ENCODE data around the gene RMI2.

RMI2 gene

GRCh38 chr16:11386791-11387546 lies 41.7 kb downstream of the RMI2 start:
- DNase-seq, result no peak

- DNase-seq, result no peak
Observed at GRCh38 chr16:11389083-11389482, 43.8 kb downstream of the RMI2 start.

GRCh38 chr16:11389631-11390565 lies 44.6 kb downstream of the RMI2 start:
- no peak for DNase-seq

- DNase-seq, result no peak
Observed at GRCh38 chr16:11390573-11391495, 45.6 kb downstream of the RMI2 start.

DNA sequence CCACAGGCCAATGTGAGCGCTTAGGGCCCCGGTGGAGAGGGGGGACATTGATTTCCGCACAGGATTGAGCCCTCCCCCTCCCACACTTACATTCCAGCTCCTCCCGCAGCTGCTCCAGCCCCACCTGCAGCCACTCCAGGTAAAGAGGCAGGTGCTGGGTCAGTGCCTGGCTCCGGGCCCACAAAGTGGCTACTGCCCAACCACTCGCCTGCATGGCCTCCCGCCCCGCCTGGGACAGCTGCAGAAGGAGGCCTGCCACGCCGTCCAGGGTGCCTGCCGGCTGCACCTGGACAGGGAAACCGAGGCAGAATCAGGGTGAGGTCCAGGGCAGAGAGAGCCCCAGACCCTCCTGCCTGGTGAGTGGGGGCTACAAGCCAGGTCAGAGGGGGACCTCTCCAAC lies 46.3 kb downstream of the RMI2 start:
- no peak for DNase-seq

DNA sequence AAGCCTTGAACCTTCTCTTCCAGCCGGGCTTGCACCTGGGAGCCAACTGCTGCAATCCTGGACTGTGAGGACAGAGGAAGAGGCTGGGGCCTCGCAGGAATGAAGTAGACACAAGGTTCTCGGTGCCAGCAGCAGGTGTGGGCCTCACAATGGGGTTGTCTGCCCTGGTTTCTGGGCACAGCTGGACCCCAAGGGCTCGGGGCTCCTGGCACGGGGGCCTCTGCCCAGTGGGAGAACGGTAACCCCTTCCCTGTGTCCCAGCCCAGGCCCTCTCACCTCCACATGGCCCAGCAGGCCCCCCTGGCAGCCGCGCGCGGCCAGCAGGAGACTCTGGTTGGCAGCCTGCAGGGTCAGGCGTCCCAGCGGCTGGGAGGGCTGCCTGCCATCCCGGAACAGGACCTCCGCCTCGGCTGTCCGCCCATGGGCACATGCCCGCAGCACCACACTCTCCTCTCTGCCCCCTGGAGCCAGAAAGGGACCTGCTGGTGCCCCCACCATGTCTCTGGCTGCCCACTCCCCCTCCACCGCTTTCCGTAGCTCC lies 46.9 kb downstream of the RMI2 start:
- DNase-seq, result peak; percentile 16

GRCh38 chr16:11393366-11393765 lies 48.1 kb downstream of the RMI2 start:
- DNase-seq, result peak; percentile 18

GRCh38 chr16:11393861-11394592 lies 48.8 kb downstream of the RMI2 start:
- no peak for DNase-seq

GRCh38 chr16:11394593-11394960 lies 49.3 kb downstream of the RMI2 start:
- DNase-seq, result no peak

GRCh38 chr16:11395008-11395948 lies 50.0 kb downstream of the RMI2 start:
- no peak for DNase-seq

GRCh38 chr16:11395949-11396240 lies 50.6 kb downstream of the RMI2 start:
- no peak for DNase-seq

- peak; percentile 75 for DNase-seq
Observed at GRCh38 chr16:11396241-11397048, 51.2 kb downstream of the RMI2 start.

- DNase-seq, result no peak
Observed at GRCh38 chr16:11398136-11398535, 52.9 kb downstream of the RMI2 start.

GRCh38 chr16:11398851-11399250 lies 53.6 kb downstream of the RMI2 start:
- no peak for DNase-seq

GRCh38 chr16:11399261-11399831 lies 54.1 kb downstream of the RMI2 start:
- no peak for DNase-seq

DNA sequence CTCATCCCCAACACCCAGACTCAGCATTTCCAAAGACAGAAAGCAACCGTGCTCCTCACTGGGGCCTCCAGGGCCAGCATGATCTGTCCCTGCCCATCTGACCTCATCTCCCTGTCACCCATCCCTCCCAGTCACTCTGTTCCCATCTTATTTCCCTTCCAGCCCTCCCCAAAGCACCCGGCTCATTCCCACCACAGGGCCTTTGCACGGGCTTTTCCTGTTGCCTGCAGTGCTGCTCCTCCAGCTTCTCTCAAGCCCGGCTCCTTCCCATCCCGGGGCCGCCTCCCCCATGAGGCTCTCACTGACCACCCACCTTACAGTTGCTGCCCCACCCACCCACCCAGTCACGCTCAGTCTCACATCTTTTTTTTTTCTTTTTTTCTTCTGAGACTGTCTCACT lies 54.8 kb downstream of the RMI2 start:
- no peak for DNase-seq
